Measurements from ENCODE around the gene R3HDM2.

- TF ChIP-seq CTCF (IDR thresholded peaks at IDR 0.05): no peak
- no peak for TF ChIP-seq POLR2A (IDR thresholded peaks at IDR 0.05)
- no peak for TF ChIP-seq EP300 (IDR thresholded peaks at IDR 0.05)
Measured at GRCh38 chr12:57205931-57206330, 224.9 kb downstream of the R3HDM2 start.
